ENCODE measurements around the gene WDFY4.

The WDFY4 gene

DNA sequence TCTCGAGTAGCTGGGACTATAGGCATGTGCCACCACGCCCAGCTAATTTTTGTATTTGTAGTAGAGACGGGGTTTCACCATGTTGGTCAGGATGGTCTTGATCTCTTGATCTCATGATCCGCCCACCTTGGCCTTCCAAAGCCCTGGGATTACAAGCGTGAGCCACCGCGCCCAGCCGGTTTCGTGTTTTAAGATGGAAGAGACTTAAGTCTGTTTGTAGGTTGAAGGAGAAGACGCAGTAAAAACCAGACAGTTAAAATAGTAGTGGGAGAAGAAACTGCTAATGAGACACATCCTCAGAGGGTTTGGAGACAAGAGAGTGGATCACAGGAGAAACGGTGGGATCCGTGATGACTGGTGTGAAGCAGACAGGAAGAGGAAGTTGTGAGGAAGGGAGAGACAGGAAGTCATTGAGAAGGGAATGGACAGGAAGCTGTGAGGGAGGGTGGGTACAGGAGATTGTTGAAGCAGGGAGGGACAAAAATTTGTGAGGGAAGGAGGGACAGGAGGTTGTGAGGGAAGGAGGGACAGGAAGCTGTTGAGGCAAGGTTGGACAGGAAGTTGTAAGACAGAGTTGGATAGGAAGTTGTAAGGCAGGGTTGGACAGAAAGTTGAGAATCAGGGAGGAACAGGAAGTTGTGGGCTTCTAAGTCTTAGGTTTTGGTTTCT, 115.5 kb downstream of the WDFY4 start:
- no peak overlapping the region for H3K27ac ChIP-seq (ENCODE audit: extremely low read depth, low read depth, low read length)
- no peak overlapping the region for H3K4me3 ChIP-seq (ENCODE audit: low read depth, low read length)
- no peak for TF ChIP-seq ZNF311 (tag by site-specific recombination; IDR thresholded peaks at IDR 0.05; ENCODE audit: borderline replicate concordance)
- TF ChIP-seq, protein P1, sequence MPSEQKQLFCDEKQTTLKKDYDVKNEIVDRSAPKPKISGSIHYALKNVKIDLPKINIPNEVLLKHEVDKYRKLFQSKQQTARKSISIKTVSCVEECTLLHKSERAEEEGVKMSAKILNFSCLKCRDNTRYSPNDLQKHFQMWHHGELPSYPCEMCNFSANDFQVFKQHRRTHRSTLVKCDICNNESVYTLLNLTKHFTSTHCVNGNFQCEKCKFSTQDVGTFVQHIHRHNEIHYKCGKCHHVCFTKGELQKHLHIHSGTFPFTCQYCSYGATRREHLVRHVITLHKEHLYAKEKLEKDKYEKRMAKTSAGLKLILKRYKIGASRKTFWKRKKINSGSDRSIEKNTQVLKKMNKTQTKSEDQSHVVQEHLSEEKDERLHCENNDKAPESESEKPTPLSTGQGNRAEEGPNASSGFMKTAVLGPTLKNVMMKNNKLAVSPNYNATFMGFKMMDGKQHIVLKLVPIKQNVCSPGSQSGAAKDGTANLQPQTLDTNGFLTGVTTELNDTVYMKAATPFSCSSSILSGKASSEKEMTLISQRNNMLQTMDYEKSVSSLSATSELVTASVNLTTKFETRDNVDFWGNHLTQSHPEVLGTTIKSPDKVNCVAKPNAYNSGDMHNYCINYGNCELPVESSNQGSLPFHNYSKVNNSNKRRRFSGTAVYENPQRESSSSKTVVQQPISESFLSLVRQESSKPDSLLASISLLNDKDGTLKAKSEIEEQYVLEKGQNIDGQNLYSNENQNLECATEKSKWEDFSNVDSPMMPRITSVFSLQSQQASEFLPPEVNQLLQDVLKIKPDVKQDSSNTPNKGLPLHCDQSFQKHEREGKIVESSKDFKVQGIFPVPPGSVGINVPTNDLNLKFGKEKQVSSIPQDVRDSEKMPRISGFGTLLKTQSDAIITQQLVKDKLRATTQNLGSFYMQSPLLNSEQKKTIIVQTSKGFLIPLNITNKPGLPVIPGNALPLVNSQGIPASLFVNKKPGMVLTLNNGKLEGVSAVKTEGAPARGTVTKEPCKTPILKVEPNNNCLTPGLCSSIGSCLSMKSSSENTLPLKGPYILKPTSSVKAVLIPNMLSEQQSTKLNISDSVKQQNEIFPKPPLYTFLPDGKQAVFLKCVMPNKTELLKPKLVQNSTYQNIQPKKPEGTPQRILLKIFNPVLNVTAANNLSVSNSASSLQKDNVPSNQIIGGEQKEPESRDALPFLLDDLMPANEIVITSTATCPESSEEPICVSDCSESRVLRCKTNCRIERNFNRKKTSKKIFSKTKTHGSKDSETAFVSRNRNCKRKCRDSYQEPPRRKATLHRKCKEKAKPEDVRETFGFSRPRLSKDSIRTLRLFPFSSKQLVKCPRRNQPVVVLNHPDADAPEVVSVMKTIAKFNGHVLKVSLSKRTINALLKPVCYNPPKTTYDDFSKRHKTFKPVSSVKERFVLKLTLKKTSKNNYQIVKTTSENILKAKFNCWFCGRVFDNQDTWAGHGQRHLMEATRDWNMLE (tag by site-specific recombination; conservative IDR thresholded peaks at IDR 0.05; ENCODE audit: low read depth), result peak; percentile 42; the same call in 1 of the 2 replicates
- TF ChIP-seq ZBTB11 (tag by site-specific recombination; conservative IDR thresholded peaks at IDR 0.05; ENCODE audit: low read depth), result peak; percentile 47; the same call in 1 of the 2 replicates
- TF ChIP-seq SP2 (tag by site-specific recombination; IDR thresholded peaks at IDR 0.05), result peak; percentile 46
- CTCF ChIA-PET, result no interaction called here
- H3K9me3 ChIP-seq (ENCODE audit: control insufficient read depth, insufficient read depth, low read depth, low read length), result no peaks in the 10 kb centered on the region
- H3K36me3 ChIP-seq (ENCODE audit: control insufficient read depth in 2 of 2, insufficient read depth in 1 of 2, low read length in 2 of 2), result no peaks in the 10 kb centered on the region
- H3K4me1 ChIP-seq (ENCODE audit: control insufficient read depth, insufficient read depth, low read length), result no peaks in the 10 kb centered on the region; the same call in 1 of the 2 replicates
- POLR2A ChIA-PET, result no interaction called here

- POLR2A ChIA-PET, result no interaction called here
- Histone ChIP-seq H3K9me3 (ENCODE audit: control insufficient read depth, insufficient read depth, low read depth, low read length) (no peaks in the 10 kb centered on the region), H3K27ac (ENCODE audit: extremely low read depth, low read depth, low read length) (no peak overlapping the region), H3K36me3 (ENCODE audit: control insufficient read depth in 2 of 2, insufficient read depth in 1 of 2, low read length in 2 of 2) (no peaks in the 10 kb centered on the region), H3K4me1 (ENCODE audit: control insufficient read depth, insufficient read depth, low read length) (no peaks in the 10 kb centered on the region; the same call in 1 of the 2 replicates), H3K4me3 (ENCODE audit: low read depth, low read length) (no peak overlapping the region)
- CTCF ChIA-PET, result no interaction called here
- TF ChIP-seq ZIC2 (tag by site-specific recombination; IDR thresholded peaks at IDR 0.05), result no peak
- TF ChIP-seq OSR2 (tag by site-specific recombination; IDR thresholded peaks at IDR 0.05), result no peak
- TF ChIP-seq ZNF16 (tag by site-specific recombination; IDR thresholded peaks at IDR 0.05; ENCODE audit: low read depth), result no peak
- no peak for TF ChIP-seq ZNF391 (tag by site-specific recombination; IDR thresholded peaks at IDR 0.05; ENCODE audit: borderline replicate concordance, low read depth)
- no peak for TF ChIP-seq ZNF133 (tag by site-specific recombination; IDR thresholded peaks at IDR 0.05)
- no peak for TF ChIP-seq HOXC10 (CRISPR knock-in tag; IDR thresholded peaks at IDR 0.05)
- TF ChIP-seq ZSCAN16 (tag by site-specific recombination; IDR thresholded peaks at IDR 0.05), result no peak
- TF ChIP-seq ZNF148 (tag by site-specific recombination; IDR thresholded peaks at IDR 0.05; ENCODE audit: borderline replicate concordance), result no peak
- TF ChIP-seq ZNF175 (tag by site-specific recombination; IDR thresholded peaks at IDR 0.05), result no peak
- no peak for TF ChIP-seq ZSCAN30 (tag by site-specific recombination; IDR thresholded peaks at IDR 0.05)
These were observed 116.3 kb downstream of the WDFY4 start for GRCh38 chr10:48801001-48801421.

Measured in HEK293 (cell line).